RPMI7951 (cell line): ENCODE measurements around the gene NRP1. TPM values are rescaled to one million over a fixed set of nuclear protein-coding genes. Genes with fewer than 3 reads are reported as not detected.

Experiments
- DNase-seq: peaks from one replicate; pipeline ENCODE4 v3.0.0-alpha.2; 2012; ENCODE audit warnings: low read depth
- total RNA-seq: library from RNA; depleted of rRNA; stranded (reverse); fragments of >200 nt; shearing (Covaris generic); gene quantifications from 2 replicates; pipeline ENCODE4 v1.2.3, GENCODE V29; 2014

The NRP1 gene
- total RNA-seq, 1 experiment from 2014 or later = 390 TPM

GRCh38 chr10:33183655-33184054 lies 150.8 kb downstream of the NRP1 start:
- no peak for DNase-seq

GRCh38 chr10:33180921-33181320 lies 153.5 kb downstream of the NRP1 start:
- no peak for DNase-seq

- DNase-seq = peak; percentile 45
Measured at GRCh38 chr10:33180390-33180789, 154.1 kb downstream of the NRP1 start.

- DNase-seq = peak; percentile 45
Measured at GRCh38 chr10:33179067-33179466, 155.4 kb downstream of the NRP1 start.

- DNase-seq = no peak
Measured at GRCh38 chr10:33178026-33178755, 156.3 kb downstream of the NRP1 start.

GRCh38 chr10:33176688-33177087 lies 157.8 kb downstream of the NRP1 start:
- DNase-seq = no peak

- DNase-seq = peak; percentile 70
Measured at GRCh38 chr10:33174674-33175434, 159.6 kb downstream of the NRP1 start.

- no peak for DNase-seq
Measured at GRCh38 chr10:33165911-33166310, 168.6 kb downstream of the NRP1 start.

- peak; percentile 83 for DNase-seq
Measured at GRCh38 chr10:33164060-33164709, 170.3 kb downstream of the NRP1 start.

GRCh38 chr10:33162248-33162575 lies 172.3 kb downstream of the NRP1 start:
- DNase-seq = no peak

GRCh38 chr10:33161550-33162247 lies 172.8 kb downstream of the NRP1 start:
- no peak for DNase-seq

- DNase-seq = no peak
Measured at GRCh38 chr10:33160151-33160550, 174.3 kb downstream of the NRP1 start.

- DNase-seq = peak; percentile 70
Measured at GRCh38 chr10:33157103-33157502, 177.4 kb downstream of the NRP1 start.

- DNase-seq = peak; percentile 72
Measured at GRCh38 chr10:33155720-33156638, 178.5 kb downstream of the NRP1 start.

- DNase-seq = peak; percentile 44
Measured at GRCh38 chr10:33154590-33154989, 179.9 kb downstream of the NRP1 start.

GRCh38 chr10:33153968-33154327 lies 180.5 kb downstream of the NRP1 start:
- DNase-seq = no peak

GRCh38 chr10:33153251-33153967 lies 181.1 kb downstream of the NRP1 start:
- no peak for DNase-seq

GRCh38 chr10:33152750-33153149 lies 181.7 kb downstream of the NRP1 start:
- DNase-seq = no peak

GRCh38 chr10:33152146-33152545 lies 182.3 kb downstream of the NRP1 start:
- no peak for DNase-seq

GRCh38 chr10:33151344-33151864 lies 183.1 kb downstream of the NRP1 start:
- no peak for DNase-seq
